Measurements from ENCODE around the gene FFAR3.
"Not testable (repeated sequence)": the region's sequence is repeated elsewhere in the genome, so short reads cannot be mapped to it uniquely, and the experiment has no call there.

FFAR3 gene

DNA sequence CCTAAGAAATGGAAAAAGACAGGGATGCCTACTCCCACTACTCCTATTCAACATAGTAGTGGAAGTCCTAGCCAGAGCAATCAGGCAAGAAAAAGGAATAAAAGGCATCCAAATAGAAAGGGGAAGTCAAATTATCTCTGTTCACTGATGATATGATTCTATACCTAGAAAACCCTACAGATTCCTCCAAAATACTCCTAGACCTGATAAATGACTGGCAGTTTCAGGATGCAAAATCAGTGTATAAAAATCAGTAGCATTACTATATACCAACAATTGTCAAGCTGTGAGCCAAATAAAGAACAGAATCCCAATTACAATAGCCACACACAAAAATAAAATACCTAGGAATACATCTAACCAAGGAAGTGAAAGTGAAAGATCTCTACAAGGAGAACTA is 11.3 kb downstream of the FFAR3 start:
- no peaks in the 10 kb centered on the region for H3K9me2 ChIP-seq (replicated peaks; ENCODE audit: insufficient read depth, low read length)
- no peak overlapping the region for H2AFZ ChIP-seq (ENCODE audit: low read length)
- H3K36me3 ChIP-seq (replicated peaks; ENCODE audit: insufficient read depth, low read length): no peaks in the 10 kb centered on the region
- no peaks in the 10 kb centered on the region for H3K4me1 ChIP-seq (ENCODE audit: low read length)
- TF ChIP-seq EZH2phosphoT487 (IDR thresholded peaks at IDR 0.05; ENCODE audit: low read length): no peak
- H4K20me1 ChIP-seq (ENCODE audit: insufficient read depth, low read length): no peaks in the 10 kb centered on the region
- H3K4me2 ChIP-seq (ENCODE audit: low read depth, low read length): no peak overlapping the region
- H3K27me3 ChIP-seq (replicated peaks; ENCODE audit: insufficient read depth, low read length): peaks cover 48% of the 10 kb centered on the region
- no peaks in the 10 kb centered on the region for H3K79me2 ChIP-seq (ENCODE audit: low read length)
- no peaks in the 10 kb centered on the region for H3K9me3 ChIP-seq (replicated peaks; ENCODE audit: insufficient read depth, low read length)
- no peak overlapping the region for H3K27ac ChIP-seq (ENCODE audit: low read length)
- H3K4me3 ChIP-seq (ENCODE audit: low read length): no peak overlapping the region
- H3F3A ChIP-seq (ENCODE audit: insufficient read depth, low read length): no peaks in the 10 kb centered on the region
- no peak overlapping the region for H3K9ac ChIP-seq (ENCODE audit: low read length)
- no peak for DNase-seq

DNA sequence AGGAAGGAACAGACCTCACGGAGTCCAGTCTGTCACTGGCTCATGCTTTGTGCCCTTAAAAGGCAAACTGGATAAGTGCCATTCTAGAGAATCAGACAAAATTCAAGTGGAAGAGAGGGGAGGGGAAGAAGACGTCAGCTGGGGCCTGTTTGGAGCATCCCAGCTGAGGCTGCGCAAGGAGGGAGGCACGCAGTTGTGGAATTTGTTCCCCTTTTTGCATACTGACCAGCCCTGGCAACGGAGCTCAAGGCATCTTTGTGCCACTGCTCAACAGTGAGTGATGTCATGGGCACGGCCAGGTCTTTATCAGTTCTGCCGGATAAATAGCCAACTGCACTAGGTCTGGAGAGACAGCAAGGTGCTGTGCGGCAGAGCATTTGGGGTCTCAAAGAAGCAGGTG is 12.5 kb downstream of the FFAR3 start, which contains the start of gene GPR42:
GPR42 (plus strand) TSS at position 347 of the 400 bp plus-strand sequence. CDS start 292 bp downstream, outside the sequence.
- H3F3A ChIP-seq (ENCODE audit: insufficient read depth, low read length): no peaks in the 10 kb centered on the region

DNA sequence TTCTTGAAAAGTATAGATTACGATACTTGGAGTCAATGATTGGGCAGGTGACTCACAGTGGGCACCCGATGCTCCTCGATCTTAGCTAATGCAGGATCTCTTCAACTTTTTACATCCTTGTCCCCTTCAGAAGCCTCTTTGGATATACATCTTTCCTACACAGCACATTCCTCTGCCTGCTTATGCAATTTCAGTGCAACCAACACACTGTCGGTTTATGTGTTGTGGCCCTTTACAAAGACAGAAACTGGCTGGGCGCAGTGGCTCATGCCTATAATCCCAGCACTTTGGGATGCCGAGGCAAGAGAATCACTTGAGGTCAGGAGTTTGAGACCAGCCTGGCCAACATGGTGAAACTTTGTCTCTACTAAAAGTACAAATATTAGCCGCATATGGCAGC is 15.2 kb downstream of the FFAR3 start:
- H3K4me2 ChIP-seq (ENCODE audit: low read depth, low read length): no peak overlapping the region
- TF ChIP-seq, protein P1, sequence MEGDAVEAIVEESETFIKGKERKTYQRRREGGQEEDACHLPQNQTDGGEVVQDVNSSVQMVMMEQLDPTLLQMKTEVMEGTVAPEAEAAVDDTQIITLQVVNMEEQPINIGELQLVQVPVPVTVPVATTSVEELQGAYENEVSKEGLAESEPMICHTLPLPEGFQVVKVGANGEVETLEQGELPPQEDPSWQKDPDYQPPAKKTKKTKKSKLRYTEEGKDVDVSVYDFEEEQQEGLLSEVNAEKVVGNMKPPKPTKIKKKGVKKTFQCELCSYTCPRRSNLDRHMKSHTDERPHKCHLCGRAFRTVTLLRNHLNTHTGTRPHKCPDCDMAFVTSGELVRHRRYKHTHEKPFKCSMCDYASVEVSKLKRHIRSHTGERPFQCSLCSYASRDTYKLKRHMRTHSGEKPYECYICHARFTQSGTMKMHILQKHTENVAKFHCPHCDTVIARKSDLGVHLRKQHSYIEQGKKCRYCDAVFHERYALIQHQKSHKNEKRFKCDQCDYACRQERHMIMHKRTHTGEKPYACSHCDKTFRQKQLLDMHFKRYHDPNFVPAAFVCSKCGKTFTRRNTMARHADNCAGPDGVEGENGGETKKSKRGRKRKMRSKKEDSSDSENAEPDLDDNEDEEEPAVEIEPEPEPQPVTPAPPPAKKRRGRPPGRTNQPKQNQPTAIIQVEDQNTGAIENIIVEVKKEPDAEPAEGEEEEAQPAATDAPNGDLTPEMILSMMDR (IDR thresholded peaks at IDR 0.05; ENCODE audit: low read length): no peak
- TF ChIP-seq EZH2 (optimal IDR thresholded peaks at IDR 0.05; ENCODE audit: low read depth, low read length) (no peak), EZH2phosphoT487 (IDR thresholded peaks at IDR 0.05; ENCODE audit: low read length) (no peak)
- H3K27me3 ChIP-seq (replicated peaks; ENCODE audit: insufficient read depth, low read length): peaks cover 43% of the 10 kb centered on the region
- no peak overlapping the region for H3K4me3 ChIP-seq (ENCODE audit: low read length)
- H3K36me3 ChIP-seq (replicated peaks; ENCODE audit: insufficient read depth, low read length): no peaks in the 10 kb centered on the region
- H3F3A ChIP-seq (ENCODE audit: insufficient read depth, low read length): no peaks in the 10 kb centered on the region
- no peak overlapping the region for H3K27ac ChIP-seq (ENCODE audit: low read length)
- H3K79me2 ChIP-seq (ENCODE audit: low read length): no peaks in the 10 kb centered on the region
- H2AFZ ChIP-seq (ENCODE audit: low read length): no peak overlapping the region
- no peaks in the 10 kb centered on the region for H4K20me1 ChIP-seq (ENCODE audit: insufficient read depth, low read length)
- no peak overlapping the region for H3K9ac ChIP-seq (ENCODE audit: low read length)
- H3K9me3 ChIP-seq (replicated peaks; ENCODE audit: insufficient read depth, low read length): no peaks in the 10 kb centered on the region
- H3K9me2 ChIP-seq (replicated peaks; ENCODE audit: insufficient read depth, low read length): no peaks in the 10 kb centered on the region
- H3K4me1 ChIP-seq (ENCODE audit: low read length): no peaks in the 10 kb centered on the region
- no peak for DNase-seq

More for the DNA sequence above, 12.5 kb downstream of the FFAR3 start, which contains the start of gene GPR42:
- peaks cover 50% of the 10 kb centered on the region for H3K27me3 ChIP-seq (replicated peaks; ENCODE audit: insufficient read depth, low read length)
- no peak for DNase-seq
- H3K9me2 ChIP-seq (replicated peaks; ENCODE audit: insufficient read depth, low read length): no peaks in the 10 kb centered on the region
- no peak within 1 kb of the TSS for H3K27ac ChIP-seq (ENCODE audit: low read length)
- no peak within 1 kb of the TSS for H2AFZ ChIP-seq (ENCODE audit: low read length)
- no peak within 1 kb of the TSS for H3K4me3 ChIP-seq (ENCODE audit: low read length)
- H4K20me1 ChIP-seq (ENCODE audit: insufficient read depth, low read length): no peaks in the 10 kb centered on the region
- no peaks in the 10 kb centered on the region for H3K9me3 ChIP-seq (replicated peaks; ENCODE audit: insufficient read depth, low read length)
- H3K9ac ChIP-seq (ENCODE audit: low read length): no peak within 1 kb of the TSS
- H3K36me3 ChIP-seq (replicated peaks; ENCODE audit: insufficient read depth, low read length): no peaks in the 10 kb centered on the region
- no peaks in the 10 kb centered on the region for H3K79me2 ChIP-seq (ENCODE audit: low read length)
- no peak within 1 kb of the TSS for H3K4me2 ChIP-seq (ENCODE audit: low read depth, low read length)
- TF ChIP-seq EZH2 (optimal IDR thresholded peaks at IDR 0.05; ENCODE audit: low read depth, low read length) (no peak), EZH2phosphoT487 (IDR thresholded peaks at IDR 0.05; ENCODE audit: low read length) (no peak)
- TF ChIP-seq, protein P1 (IDR thresholded peaks at IDR 0.05; ENCODE audit: low read length): no peak
- H3K4me1 ChIP-seq (ENCODE audit: low read length): no peaks in the 10 kb centered on the region

DNA sequence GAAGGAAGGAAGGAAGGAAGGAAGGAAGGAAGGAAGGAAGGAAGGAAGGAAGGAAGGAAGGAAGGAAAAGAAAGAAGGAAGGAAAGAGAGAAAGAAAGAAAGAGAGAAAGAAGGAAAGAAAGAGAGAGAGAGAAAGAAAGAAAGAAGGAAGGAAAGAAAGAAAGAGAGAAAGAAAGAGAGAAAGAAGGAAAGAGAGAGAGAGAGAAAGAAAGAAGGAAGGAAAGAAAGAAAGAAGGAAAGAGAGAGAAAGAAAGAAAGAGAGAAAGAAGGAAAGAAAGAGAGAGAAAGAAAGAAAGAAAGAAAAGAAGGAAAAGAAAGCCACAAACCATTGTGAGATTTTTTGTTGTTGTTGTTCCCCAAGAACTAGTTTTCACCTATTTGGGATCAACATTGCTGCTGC is 15.8 kb downstream of the FFAR3 start:
- H3K79me2 ChIP-seq (ENCODE audit: low read length); H3K9me3 ChIP-seq (replicated peaks; ENCODE audit: insufficient read depth, low read length); H4K20me1 ChIP-seq (ENCODE audit: insufficient read depth, low read length); H3F3A ChIP-seq (ENCODE audit: insufficient read depth, low read length); H3K36me3 ChIP-seq (replicated peaks; ENCODE audit: insufficient read depth, low read length); H3K27ac ChIP-seq (ENCODE audit: low read length); H2AFZ ChIP-seq (ENCODE audit: low read length); H3K4me1 ChIP-seq (ENCODE audit: low read length); H3K4me3 ChIP-seq (ENCODE audit: low read length); DNase-seq; H3K4me2 ChIP-seq (ENCODE audit: low read depth, low read length); H3K9me2 ChIP-seq (replicated peaks; ENCODE audit: insufficient read depth, low read length); H3K9ac ChIP-seq (ENCODE audit: low read length): not testable (repeated sequence)
- H3K27me3 ChIP-seq (replicated peaks; ENCODE audit: insufficient read depth, low read length): peaks cover 41% of the 10 kb centered on the region

Data from MM.1S (cell line).